KMS-11 (cell line): ENCODE data around the gene OPALIN.
A peak's percentile ranks its signal among the peaks of the same experiment; 100 is the strongest.

Experiments
- H2AFZ ChIP-seq: fragments of 200-600 bp; sonication (generic); 2 replicates; pipeline ENCODE4 v1.6.1; 2016; ENCODE audit warnings: antibody characterized with exemption, mixed run types, low read depth
- H3K27ac ChIP-seq: fragments of 200-600 bp; sonication (generic); 2 replicates; pipeline ENCODE4 v1.6.1; 2016; ENCODE audit warnings: mild to moderate bottlenecking, mixed run types
- H3K27me3 ChIP-seq: fragments of 200-600 bp; sonication (generic); 2 replicates; pipeline ENCODE4 v1.6.1; 2017; ENCODE audit warnings: mild to moderate bottlenecking, low read depth, mixed run types, moderate library complexity; ENCODE audit not compliant: insufficient read depth
- H3K36me3 ChIP-seq: fragments of 200-600 bp; sonication (generic); 2 replicates; pipeline ENCODE4 v1.6.1; 2017; ENCODE audit warnings: mild to moderate bottlenecking, mixed run types; ENCODE audit not compliant: insufficient read depth
- H3K4me1 ChIP-seq: fragments of 200-600 bp; sonication (generic); 2 replicates; pipeline ENCODE4 v1.6.1; 2016; ENCODE audit warnings: mild to moderate bottlenecking, low read depth, mixed run types; ENCODE audit not compliant: poor library complexity, severe bottlenecking
- H3K4me2 ChIP-seq: fragments of 200-600 bp; sonication (generic); 2 replicates; pipeline ENCODE4 v1.7.0; 2016; ENCODE audit warnings: mild to moderate bottlenecking, mixed run types
- H3K4me3 ChIP-seq: fragments of 200-600 bp; sonication (generic); IDR thresholded peaks from 2 replicates; pipeline ENCODE4 v1.6.1; 2017; ENCODE audit warnings: low read depth, low read length, mixed read lengths; ENCODE audit not compliant: insufficient read depth
- H3K79me2 ChIP-seq: fragments of 200-600 bp; sonication (generic); 2 replicates; pipeline ENCODE4 v1.6.1; 2016; ENCODE audit warnings: low read depth, mixed run types; ENCODE audit not compliant: insufficient read depth
- H3K9ac ChIP-seq: fragments of 200-600 bp; sonication (generic); 2 replicates; pipeline ENCODE4 v1.6.1; 2016; ENCODE audit warnings: mild to moderate bottlenecking, mixed run types
- H4K20me1 ChIP-seq: fragments of 200-600 bp; sonication (generic); 2 replicates; pipeline ENCODE4 v1.6.1; 2016; ENCODE audit warnings: mild to moderate bottlenecking, mixed run types; ENCODE audit not compliant: insufficient read depth
- TF ChIP-seq, protein P1 (sequence below): fragments of 200-600 bp; sonication (generic); conservative IDR thresholded peaks from 2 replicates; pipeline ENCODE4 v1.6.1; 2017; ENCODE audit warnings: low read depth, mild to moderate bottlenecking, antibody characterized with exemption, low read length, moderate library complexity, mixed read lengths

Gene OPALIN

DNA sequence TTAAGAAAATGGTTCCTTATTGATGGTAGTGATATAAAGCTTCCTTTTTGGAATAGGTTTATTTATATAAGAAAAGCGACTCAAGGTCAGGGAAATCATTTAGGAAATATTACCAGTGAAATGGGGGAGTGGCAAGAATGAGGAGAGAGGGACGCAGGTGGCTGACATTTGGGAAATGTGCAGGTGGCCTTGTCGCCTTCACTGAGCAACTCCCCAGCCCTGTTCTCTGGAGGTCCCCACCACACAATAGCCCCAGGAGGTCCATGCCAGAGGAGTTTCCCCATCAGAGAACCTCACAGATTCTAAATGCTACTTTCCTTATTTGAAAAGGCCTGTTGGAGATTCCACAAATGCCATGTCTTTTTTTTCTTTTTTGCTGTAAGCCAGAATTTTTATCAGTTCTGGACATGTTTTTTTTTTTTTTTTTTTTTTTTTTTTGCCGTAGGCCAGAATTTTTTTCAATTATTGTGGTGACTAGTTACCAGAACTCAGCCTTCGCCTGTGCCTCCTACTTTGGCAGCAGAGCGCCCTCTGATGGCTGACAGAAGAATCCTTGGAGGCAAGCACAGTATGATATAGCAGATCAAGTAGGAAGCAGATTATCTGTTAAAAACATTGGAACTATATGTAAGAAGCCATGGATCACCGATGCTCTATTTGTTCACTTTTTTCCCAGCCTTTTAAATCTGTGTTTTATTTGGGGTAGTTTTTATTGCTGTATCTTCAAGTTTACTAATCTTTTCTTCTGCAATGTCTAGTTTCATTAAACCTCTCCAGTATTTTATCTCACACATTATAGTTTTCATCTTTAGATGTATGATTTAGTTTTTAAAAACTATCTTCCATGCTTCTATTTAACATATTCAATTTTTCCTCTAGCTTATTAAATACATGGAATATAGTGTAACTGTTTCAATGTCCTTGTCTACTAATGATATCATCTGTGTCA is 18.6 kb downstream of the OPALIN start:
- Histone ChIP-seq H3K36me3 (no peaks in the 10 kb centered on the region), H3K79me2 (no peaks in the 10 kb centered on the region), H3K27me3 (no peaks in the 10 kb centered on the region), H3K27ac (no peak overlapping the region), H3K9ac (no peak overlapping the region), H3K4me3 (no peak overlapping the region), H3K4me1 (peaks cover 12% of the 10 kb centered on the region), H3K4me2 (no peak overlapping the region), H4K20me1 (no peaks in the 10 kb centered on the region), H2AFZ (no peak overlapping the region)
- TF ChIP-seq, protein P1, sequence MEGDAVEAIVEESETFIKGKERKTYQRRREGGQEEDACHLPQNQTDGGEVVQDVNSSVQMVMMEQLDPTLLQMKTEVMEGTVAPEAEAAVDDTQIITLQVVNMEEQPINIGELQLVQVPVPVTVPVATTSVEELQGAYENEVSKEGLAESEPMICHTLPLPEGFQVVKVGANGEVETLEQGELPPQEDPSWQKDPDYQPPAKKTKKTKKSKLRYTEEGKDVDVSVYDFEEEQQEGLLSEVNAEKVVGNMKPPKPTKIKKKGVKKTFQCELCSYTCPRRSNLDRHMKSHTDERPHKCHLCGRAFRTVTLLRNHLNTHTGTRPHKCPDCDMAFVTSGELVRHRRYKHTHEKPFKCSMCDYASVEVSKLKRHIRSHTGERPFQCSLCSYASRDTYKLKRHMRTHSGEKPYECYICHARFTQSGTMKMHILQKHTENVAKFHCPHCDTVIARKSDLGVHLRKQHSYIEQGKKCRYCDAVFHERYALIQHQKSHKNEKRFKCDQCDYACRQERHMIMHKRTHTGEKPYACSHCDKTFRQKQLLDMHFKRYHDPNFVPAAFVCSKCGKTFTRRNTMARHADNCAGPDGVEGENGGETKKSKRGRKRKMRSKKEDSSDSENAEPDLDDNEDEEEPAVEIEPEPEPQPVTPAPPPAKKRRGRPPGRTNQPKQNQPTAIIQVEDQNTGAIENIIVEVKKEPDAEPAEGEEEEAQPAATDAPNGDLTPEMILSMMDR, result peak; percentile 83

DNA sequence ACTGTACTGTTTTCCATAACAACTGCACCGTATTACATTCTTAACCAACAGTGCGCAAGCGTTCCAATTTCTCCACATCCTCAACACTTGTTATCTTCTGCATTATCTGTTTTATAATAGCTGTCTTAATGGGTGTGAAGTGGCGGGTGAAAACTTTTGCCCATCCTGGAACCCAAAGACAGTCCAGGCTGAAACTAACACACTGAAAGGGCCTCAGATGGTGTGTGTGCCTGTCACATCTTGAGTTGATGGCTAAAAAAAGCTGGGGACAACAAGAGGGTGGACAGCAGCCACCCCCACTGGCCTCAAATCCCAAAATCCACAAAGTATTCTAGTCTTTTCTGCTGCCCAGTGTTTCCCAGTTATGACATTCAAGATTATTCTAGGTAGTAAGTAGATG is 19.4 kb downstream of the OPALIN start:
- Histone ChIP-seq H3K36me3 (no peaks in the 10 kb centered on the region), H3K27ac (no peak overlapping the region), H2AFZ (no peak overlapping the region), H3K79me2 (no peaks in the 10 kb centered on the region), H3K4me3 (no peak overlapping the region), H3K27me3 (no peaks in the 10 kb centered on the region), H3K4me1 (peaks cover 12% of the 10 kb centered on the region), H4K20me1 (no peaks in the 10 kb centered on the region), H3K9ac (no peak overlapping the region), H3K4me2 (no peak overlapping the region)
- TF ChIP-seq, protein P1, result no peak

DNA sequence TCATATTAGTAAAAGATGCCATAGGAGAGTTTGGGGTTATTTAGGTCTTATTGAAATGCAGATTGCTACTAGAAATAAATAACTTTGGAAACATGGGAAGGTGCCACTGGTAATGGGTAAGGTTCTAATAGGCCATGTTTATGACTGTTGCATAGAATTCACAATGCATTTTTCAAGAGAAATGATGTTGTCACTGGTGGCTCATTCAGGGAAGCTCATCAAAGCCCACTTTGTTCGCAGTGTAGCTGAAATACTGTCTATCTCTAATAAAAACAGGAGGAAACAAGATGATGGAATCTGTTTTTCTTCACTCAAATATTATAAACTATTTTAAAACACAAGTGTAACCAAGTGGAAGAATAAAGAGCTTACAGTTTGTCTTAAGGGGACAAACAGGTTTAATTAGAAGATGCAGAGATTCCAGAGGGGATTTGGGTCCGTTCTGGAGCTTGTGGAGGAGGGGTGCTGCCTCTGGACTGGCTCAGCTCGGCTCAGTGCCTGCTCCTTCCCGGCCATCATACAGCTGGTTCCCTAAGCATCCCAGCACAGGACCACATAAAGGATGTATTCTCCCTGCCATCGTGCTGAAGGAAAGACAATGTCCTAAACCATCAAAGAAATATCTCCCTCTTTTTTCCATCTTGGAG is 20.4 kb downstream of the OPALIN start:
- TF ChIP-seq, protein P1, result no peak
- H3K4me1 ChIP-seq, result peaks cover 12% of the 10 kb centered on the region
- H3K4me3 ChIP-seq, result no peak overlapping the region
- no peaks in the 10 kb centered on the region for H3K27me3 ChIP-seq
- H3K4me2 ChIP-seq, result no peak overlapping the region
- no peak overlapping the region for H2AFZ ChIP-seq
- no peak overlapping the region for H3K27ac ChIP-seq
- H3K79me2 ChIP-seq, result no peaks in the 10 kb centered on the region
- no peak overlapping the region for H3K9ac ChIP-seq
- no peaks in the 10 kb centered on the region for H3K36me3 ChIP-seq
- H4K20me1 ChIP-seq, result no peaks in the 10 kb centered on the region

DNA sequence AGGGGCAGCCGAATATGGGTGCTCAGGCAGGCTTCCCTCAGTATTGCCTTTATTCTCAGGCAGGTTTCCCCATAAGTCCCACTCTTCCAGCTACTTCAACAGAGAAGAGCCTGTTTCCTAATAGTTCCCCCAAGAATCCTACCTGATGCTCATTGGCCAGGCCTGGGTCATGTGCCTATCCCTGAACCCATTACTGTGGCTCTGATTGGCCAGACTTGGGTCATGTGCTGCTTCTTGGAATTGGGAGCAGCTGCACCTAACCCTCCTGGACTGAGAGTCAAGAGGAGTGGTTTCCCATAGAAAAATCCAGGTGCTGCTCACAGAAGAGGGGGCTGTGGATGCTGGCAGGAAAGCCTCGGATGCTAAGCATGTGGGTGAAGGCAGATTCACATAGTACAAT is 21.7 kb downstream of the OPALIN start:
- no peak overlapping the region for H2AFZ ChIP-seq
- no peak overlapping the region for H3K4me2 ChIP-seq
- H3K9ac ChIP-seq, result no peak overlapping the region
- no peak overlapping the region for H3K4me3 ChIP-seq
- TF ChIP-seq, protein P1, result no peak
- H3K4me1 ChIP-seq, result peaks cover 12% of the 10 kb centered on the region
- no peaks in the 10 kb centered on the region for H4K20me1 ChIP-seq
- H3K36me3 ChIP-seq, result no peaks in the 10 kb centered on the region
- no peaks in the 10 kb centered on the region for H3K27me3 ChIP-seq
- no peaks in the 10 kb centered on the region for H3K79me2 ChIP-seq
- no peak overlapping the region for H3K27ac ChIP-seq
